ENCODE results near the gene DHRSX.

The DHRSX gene

GRCh38 chrX:2446815-2447214 is 54.0 kb downstream of the DHRSX start:
- no peak overlapping the region for H3K4me3 ChIP-seq (ENCODE audit: low read depth, low read length)
- TF ChIP-seq, protein P1, sequence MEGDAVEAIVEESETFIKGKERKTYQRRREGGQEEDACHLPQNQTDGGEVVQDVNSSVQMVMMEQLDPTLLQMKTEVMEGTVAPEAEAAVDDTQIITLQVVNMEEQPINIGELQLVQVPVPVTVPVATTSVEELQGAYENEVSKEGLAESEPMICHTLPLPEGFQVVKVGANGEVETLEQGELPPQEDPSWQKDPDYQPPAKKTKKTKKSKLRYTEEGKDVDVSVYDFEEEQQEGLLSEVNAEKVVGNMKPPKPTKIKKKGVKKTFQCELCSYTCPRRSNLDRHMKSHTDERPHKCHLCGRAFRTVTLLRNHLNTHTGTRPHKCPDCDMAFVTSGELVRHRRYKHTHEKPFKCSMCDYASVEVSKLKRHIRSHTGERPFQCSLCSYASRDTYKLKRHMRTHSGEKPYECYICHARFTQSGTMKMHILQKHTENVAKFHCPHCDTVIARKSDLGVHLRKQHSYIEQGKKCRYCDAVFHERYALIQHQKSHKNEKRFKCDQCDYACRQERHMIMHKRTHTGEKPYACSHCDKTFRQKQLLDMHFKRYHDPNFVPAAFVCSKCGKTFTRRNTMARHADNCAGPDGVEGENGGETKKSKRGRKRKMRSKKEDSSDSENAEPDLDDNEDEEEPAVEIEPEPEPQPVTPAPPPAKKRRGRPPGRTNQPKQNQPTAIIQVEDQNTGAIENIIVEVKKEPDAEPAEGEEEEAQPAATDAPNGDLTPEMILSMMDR (IDR thresholded peaks at IDR 0.05; ENCODE audit: insufficient read depth, low read length, missing control alignments): no peak
- DNase-seq (ENCODE audit: low read depth, low spot score): no peak
- POLR2A ChIA-PET: no interaction called here
- CTCF ChIA-PET: no interaction called here

DNA sequence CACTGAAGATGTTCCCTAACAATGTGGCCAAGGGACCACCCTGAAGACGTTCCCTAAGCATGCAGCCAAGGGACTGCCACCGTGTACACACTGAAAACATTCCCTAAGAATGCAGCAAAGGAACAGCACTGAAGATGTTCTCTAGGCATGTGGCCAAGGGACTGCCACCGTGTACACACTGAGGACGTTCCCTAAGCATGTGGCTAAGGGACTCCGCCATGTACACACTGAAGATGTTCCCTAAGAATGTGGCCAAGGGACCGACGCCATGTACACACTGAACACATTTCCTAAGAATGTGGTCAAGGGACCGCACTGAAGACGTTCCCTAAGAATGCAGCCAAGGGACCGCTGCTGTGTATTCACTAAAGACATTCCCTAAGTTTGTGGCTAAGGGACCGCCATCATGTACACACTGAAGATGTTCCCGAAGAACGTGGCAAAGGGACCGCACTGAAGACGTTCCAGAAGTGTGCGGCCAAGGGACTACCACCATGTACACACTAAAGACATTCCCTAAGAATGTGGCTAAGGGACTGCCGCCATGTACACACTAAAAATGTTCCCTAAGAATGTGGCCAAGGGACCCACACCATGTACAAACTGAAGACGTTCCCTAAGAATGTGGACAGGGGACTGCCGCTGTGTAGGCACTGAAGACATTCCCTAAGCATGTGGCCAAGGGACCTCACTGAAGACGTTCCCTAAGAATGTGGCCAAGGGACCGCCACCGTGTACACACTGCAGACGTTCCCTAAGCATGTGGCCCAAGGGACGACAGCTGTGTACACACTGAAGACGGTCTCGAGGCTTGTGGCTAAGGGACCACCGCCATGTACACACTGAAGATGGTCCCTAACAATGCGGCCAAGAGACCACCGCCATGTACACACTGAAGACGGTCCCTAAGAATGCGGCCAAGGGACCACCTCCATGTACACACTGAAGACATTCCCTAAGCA is 54.8 kb downstream of the DHRSX start:
- TF ChIP-seq, protein P1 (IDR thresholded peaks at IDR 0.05; ENCODE audit: insufficient read depth, low read length, missing control alignments): no peak
- CTCF ChIA-PET: no interaction called here
- POLR2A ChIA-PET: no interaction called here
- no peak for DNase-seq (ENCODE audit: low read depth, low spot score)
- no peak overlapping the region for H3K4me3 ChIP-seq (ENCODE audit: low read depth, low read length)

GRCh38 chrX:2442694-2443093 is 58.1 kb downstream of the DHRSX start:
- CTCF ChIA-PET: no interaction called here
- TF ChIP-seq, protein P1 (IDR thresholded peaks at IDR 0.05; ENCODE audit: insufficient read depth, low read length, missing control alignments): no peak
- no peak for DNase-seq (ENCODE audit: low read depth, low spot score)
- POLR2A ChIA-PET: no interaction called here
- H3K4me3 ChIP-seq (ENCODE audit: low read depth, low read length): no peak overlapping the region

- TF ChIP-seq, protein P1 (IDR thresholded peaks at IDR 0.05; ENCODE audit: insufficient read depth, low read length, missing control alignments): no peak
- ChIA-PET POLR2A (no interaction called here), CTCF (no interaction called here)
- H3K4me3 ChIP-seq (ENCODE audit: low read depth, low read length): no peak overlapping the region
- no peak for DNase-seq (ENCODE audit: low read depth, low spot score)
Measured at GRCh38 chrX:2441466-2441865, 59.3 kb downstream of the DHRSX start.

GRCh38 chrX:2439613-2440012 is 61.2 kb downstream of the DHRSX start:
- no peak overlapping the region for H3K4me3 ChIP-seq (ENCODE audit: low read depth, low read length)
- POLR2A ChIA-PET: no interaction called here
- TF ChIP-seq, protein P1 (IDR thresholded peaks at IDR 0.05; ENCODE audit: insufficient read depth, low read length, missing control alignments): no peak
- DNase-seq (ENCODE audit: low read depth, low spot score): no peak
- CTCF ChIA-PET: no interaction called here

DNA sequence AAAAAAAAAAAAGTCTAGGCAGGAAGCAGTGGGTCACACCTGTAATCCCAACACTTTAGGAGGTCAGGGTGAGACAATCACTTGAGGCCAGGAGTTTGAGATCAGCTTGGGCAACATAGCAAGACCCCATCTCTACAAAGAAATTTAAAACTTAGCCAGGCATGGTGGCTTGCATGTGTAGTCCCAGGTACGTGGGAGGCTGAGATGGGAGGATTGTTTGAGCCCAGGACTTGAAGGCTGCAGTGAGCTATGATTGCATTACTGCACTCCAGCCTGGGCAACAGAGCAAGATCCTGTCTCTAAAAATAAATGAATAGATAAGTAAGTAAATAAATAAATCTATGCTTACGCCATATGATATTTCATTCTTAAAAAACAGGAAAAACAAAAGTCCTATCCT is 65.3 kb downstream of the DHRSX start:
- DNase-seq (ENCODE audit: low read depth, low spot score): no peak
- TF ChIP-seq, protein P1 (IDR thresholded peaks at IDR 0.05; ENCODE audit: insufficient read depth, low read length, missing control alignments): no peak
- POLR2A ChIA-PET: no interaction called here
- CTCF ChIA-PET: no interaction called here
- no peak overlapping the region for H3K4me3 ChIP-seq (ENCODE audit: low read depth, low read length)
